Inflammatory macrophage treated with lipopolysaccharide for 1 hour (primary cell): ENCODE data around the gene LRP6.
"Not testable (repeated sequence)": the region's sequence is repeated elsewhere in the genome, so short reads cannot be mapped to it uniquely, and the experiment has no call there.

Experiments
- DNase-seq, 2 donors: peaks; one replicate each; pipeline ENCODE4 v3.0.0-alpha.2; 2020 to 2022

LRP6 gene

DNA sequence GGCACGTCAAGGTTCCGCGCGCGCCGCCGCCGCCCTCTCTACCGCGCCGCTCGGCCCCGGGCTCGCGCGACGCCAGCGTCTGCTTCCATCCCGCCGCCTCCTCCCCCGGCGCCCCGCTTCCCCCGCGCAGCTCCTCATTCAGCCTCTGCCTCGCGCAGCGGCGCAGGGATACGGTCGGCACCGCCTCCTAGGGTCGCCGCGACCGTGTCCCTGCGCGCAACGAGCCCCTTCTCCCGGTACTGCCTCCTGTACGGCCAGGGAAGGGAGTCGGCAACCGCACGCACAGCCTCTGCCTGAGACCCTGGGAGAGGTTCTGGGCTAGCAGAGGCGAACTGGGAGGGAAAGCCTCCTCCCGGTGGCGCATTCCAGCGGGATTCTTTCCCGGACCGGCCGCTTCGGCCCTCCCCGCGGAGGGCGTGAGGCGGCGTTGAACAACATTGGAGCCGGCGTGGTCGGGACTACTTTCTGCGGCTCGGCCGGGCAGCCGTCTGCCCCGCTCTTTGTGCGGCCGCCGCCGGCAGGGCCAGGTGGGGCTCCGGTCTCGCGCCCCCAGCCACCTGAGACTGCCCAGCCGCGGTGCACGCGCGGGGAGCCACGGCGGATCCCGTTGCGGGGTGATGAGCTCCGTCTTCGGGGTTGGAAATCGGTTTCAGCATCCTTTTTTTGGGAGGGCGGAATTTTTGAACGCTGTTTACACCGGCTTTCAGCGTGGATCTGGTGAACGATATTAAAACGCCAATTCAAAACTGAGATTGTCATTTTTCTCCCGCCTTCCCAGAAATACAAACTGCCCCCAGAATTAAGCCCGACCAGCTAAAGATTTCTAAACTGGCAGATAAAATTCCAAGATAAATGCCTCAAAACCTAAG, at the start of gene LRP6:
Gene LRP6, minus strand, starts transcription at position 172 of the 869 bp plus-strand sequence. CDS start 309 bp downstream, outside the sequence.
- DNase-seq: peak; percentile 51 to 68

DNA sequence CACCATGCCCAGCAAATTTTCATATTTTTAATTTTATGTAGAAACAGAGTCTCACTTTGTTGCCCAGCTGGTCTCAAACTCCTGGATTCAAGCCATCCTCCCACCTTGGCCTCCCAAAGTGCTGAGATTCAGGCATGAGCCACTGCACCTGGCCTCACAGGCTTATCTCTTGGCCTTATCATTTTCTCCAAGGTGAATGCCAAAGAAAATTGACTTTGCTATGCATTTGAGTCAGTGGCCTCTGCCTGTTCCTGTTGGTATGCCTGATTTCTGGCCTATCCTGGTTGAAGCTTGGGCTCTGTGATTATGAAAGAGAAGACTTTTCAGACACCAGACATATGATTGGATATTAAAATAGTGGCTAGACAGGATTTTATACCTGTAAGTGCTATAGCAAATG, 49.0 kb upstream of the LRP6 start:
- no peak for DNase-seq

DNA sequence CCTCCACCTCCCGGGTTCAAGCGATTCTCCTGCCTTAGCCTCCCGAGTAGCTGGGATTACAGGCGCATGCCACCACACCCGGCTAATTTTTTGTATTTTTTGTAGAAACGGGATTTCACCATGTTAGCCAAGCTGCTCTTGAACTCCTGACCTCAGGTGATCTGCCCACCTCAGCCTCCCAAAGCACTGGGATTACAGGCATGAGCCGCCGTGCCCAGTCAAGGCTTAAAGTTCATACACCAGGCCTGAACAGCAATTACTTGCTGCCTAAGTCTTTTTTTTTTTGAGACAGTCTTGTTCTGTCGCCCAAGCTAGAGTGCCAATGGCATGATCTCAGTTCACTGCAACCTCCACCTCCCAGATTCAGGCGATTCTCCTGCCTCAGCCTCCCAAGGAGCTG, 43.9 kb upstream of the LRP6 start:
- DNase-seq: not testable (repeated sequence)

DNA sequence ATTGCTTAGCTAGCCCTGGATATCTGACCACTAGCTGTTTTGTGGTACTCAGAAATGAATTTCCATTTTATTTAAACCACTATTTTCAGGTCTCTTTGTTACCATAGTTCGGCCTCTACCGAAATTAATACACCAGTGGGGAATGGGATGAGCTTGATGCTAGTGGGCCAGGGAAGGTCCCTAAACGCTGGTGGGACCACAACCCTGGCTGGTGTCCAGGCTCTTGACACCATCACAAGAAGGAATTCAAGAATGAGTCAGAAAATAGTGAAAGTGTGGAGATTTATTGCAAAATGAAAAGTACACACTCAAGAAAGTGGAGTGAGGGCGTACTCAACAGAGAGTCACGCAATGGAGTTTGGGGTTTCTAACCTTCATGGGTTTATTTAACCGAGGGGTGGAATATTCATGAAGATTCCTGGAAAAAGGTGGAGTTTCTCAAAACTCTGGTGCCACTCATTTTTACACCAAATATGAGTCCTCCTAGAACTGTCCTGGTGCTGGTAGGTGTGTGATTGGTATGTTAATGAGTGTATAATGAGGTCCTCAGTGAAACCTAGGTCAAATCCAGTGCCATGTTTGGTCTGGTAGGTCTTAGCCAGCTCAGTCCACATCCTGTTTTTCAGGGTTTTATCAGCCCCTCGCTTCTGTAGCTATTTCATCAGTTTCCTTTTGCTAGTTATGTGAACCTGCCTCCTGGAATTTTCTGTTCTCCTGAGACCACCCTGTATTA, 38.9 kb upstream of the LRP6 start:
- no peak for DNase-seq

DNA sequence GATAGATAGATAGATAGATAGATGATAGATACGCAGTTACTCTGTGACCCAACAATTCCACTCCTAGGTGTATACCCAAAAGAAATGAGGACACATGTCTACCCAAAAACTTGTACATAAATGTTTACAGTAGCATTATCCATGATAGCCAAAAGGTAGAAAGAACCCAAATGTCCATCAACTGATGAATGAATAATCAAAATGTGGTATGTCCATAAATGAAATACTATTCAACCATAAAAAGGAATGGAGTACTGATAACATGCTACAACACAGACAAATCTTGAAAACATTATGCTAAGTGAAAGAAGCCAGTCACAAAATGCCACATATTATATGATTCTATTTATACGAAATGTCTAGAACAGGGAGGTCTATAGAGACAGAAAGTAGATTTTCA, 36.1 kb upstream of the LRP6 start:
- DNase-seq: no peak

DNA sequence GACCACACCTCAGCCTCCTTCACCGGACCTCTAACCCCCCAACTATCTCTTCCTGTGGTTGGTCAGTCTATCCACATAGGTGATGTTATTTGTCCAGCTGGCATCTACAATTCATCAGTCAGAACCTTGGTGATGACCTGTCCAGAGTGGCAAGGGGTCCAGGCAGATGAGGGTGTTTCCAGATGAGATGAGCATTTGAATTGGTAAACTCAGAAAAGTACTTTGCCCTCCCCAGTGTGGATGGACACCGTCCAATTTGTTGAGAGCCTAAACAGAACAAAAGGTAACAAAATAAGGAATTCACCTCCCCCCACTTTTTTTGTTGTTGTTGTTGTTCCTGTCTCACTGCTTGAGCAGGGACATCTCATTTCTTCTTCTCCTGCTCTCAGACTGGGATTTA, 34.3 kb upstream of the LRP6 start:
- DNase-seq: no peak

DNA sequence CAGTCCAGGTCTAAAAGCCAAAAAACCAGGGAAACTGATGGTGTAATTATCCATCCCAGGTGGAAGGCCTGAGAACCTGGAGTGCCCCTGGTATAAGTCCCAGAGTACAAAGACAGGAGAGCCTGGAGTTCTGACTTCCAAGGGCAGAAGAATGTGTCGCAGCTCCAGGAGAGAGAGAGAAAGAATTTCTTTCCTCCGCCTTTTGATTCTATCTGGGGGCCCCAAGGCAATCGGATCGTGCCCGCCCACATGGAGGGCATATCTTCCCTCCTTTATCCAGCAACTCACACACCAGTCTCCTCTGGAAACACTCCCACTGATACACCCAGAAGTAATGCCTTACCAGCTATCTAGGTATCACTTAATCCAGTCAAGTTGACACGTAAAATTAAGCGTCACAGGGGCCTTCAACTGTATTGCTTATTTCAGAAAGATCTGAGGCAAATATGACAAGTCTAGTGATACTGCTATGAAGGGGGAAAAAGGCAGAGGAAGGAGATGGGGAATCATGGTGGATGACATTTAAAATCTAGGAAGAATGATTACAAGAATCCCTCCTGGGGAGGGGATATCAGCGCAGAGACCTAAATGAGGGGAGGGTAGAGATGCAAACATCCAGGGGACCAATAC, 30.5 kb upstream of the LRP6 start:
- DNase-seq: no peak

DNA sequence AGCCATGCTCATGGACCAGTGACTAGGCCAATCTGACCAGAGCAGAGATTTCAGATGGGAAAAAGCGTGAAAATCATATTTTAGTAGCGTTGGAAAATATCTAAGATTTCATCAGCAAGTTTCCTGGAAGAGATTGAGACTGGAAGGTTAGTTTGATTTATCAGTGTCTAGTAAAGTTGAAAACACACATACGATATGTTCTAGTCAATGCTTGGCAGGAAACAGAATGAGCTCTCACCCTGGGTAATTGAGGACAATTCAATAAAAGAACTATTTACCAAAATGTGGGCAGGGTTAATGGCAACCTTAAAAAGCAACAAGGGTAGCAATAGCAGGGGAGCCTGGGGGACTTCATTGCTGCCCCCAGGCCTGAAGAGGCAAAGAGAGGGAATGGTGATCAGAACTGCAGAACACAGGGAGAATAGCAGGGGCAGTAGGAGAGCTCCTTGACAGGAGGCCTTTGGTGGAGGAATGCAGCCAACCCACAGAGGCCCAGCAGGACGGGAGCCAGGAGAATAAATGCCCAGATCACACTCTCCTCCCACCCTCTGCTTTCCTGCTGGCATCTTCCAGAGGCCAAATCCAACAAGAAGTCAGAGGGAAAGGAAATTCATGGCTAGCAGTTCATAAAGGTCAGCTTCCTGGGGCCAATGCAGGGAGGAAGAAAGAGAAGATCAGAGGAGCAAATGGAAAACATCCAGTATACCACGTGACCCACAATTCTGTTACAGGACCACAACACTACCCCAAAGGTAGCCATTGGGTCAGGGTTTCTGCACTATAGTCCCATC, 27.6 kb upstream of the LRP6 start:
- DNase-seq: no peak

DNA sequence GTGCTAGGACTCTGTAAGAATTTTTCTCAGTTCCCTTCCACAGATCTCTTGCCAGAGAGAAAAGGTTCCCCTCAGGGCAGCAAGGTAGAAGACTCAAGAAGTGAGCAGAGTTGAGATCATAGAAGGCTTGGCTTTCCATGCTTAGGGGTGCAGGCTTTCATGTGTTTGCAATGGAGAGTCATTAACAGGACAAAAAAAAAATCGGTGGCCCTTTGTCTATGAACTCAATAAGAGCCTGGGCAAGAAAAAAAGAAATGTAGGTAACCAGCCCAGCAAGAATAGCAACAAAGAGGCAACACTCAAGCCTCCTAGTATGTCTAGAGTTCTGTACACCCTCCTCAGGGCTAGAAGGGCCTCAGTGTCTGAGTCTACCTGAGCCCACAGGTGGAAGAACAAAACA, 23.4 kb upstream of the LRP6 start:
- DNase-seq: no peak

DNA sequence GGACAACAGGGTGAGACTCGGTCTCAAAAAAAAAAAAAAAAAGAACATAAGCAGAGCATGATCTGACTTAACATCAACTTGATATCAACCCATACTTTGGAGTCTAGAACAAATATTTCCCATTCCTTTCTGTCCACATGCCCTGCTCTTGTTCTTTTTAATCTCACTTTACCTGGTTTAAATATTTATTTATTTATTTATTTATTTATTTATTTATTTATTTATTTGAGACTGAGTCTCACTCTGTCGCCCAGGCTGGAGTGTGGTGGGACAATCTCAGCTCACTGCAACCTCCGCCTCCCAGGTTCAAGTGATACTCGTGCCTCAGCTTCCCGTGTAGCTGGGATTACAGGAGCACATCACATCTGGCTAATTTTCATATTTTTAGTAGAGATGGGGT, 19.6 kb upstream of the LRP6 start:
- DNase-seq: no peak

DNA sequence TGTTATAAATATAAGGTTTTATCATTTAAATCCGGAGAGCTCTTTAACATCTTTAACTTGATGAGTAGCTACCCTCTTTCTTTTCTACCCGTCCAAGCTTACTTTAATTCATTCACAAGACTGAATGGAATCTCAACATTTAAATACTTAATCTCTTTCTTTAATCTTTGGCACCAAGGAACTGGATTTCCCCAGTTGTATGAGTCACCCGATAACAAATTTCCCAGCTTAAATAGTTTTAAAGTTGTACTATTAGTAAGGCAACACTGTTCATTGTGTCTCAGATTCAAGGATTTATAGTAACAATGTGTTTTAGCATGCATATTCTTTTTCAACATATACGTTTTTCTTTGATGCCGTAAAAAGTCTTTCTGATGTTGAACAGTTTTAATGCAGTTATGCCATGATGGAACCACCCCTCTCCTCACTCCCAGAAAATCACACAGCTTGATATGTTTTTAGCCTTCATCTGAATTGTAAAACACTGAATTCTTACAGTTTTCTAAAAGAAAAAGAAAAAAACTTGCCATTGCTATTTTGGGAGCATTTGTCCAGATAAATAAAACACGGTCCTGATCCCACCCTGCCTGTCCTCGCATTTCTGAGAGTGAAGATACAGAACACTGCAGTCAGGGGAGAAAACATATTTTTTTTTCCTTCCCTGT, 16.0 kb upstream of the LRP6 start:
- DNase-seq: no peak

DNA sequence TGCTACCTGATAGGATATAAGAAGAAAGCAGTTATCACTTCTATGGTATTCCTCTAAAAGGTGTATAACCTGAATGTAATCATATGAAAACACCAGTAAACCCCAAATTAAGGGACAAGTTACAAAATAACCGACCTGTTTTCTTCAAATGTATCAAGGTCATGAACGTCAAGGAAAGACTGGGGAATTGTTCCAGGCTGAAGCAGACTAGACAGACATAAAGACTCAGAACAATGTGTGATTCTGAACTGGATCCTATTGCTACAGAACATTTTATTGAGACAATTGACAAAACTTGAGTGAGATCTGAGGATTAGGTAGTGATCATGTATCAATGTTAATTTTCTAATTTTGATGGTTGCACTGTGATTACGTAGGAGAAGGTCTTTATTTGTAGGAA, 15.4 kb upstream of the LRP6 start:
- DNase-seq: no peak

DNA sequence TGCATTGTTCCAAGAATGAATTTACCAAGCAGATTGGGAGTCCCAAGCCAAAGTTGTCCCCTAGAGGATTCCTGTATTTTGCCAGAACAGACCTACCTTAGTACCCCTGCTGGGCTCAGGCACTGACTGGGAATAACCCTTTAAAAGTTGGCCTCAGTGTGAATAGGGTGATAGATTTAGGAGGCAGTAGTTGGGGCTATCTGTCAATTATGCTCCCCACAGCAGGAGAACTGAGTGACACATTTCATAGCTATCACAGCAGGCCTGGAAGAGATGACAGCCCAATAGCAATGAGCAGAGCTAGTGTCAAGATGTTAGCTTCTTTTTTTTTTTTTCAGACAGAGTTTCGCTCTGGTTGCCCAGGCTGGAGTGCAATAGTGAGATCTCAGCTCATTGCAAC, 14.3 kb upstream of the LRP6 start:
- no peak for DNase-seq

DNA sequence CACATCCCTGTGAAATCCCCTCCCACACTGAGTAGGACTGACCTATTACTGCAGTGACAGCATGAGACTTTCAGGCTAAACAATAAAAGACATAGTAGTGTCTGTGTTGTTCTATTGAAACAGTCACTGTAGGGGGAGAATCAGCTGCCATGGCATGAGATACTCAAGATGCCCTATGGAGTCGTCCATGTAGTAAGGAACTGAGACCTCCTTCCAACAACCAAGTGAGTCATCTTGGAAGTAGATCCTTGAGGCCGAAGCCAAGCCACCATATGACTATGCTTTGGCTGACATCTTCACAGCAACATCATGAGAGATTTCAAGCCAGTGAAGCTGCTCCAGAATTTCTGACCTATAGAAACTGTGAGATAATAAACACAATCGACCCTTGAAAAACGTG, 12.1 kb upstream of the LRP6 start:
- no peak for DNase-seq

DNA sequence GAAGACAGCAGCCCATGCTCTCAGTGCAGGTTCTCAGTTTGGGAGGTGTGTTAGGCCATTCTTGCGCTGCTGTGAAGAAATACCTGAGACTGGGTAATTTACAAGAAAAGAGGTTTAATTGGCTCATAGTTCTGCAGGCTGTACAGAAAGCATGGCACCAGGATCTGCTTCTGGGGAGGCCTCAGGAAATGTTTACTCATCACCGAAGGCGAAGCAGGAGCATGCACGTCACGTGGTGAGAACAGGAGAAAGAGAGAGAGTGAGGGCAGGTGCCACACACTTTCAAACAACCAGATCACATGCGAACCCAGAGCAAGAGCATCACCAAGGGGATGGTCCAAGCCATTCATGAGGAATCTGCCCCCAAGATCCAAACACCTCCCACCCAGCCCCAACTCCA, 9.0 kb upstream of the LRP6 start:
- no peak for DNase-seq

DNA sequence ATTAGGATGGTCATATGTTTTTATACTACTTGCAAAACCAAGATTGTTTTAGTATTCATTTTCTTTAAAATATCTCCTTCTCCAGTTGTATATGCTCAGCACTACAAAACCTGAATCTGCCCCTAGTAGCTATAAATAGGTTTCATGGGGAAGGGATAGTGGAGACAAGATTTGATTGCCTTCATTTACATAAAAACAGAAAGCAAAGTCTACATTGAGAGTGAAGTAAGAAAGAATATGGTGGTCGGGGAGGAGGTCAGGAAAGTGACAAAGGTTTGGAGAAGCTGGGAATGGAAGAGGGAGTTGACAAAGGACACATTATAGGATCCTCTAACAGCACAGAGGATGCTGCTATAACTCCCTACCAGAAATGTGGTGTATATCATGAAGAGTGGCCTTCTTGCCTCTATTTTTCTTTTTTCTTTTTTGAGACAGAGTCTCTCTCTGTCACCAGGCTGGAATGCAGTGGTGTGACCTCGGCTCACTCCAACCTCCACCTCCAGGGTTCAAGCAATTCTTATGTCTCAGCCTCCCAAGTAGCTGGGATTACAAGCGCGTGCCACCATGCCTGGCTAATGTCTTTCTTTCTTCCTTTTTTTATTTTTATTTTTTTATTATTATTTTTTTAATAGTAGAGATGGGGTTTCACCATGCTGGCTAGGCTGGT, 6.6 kb upstream of the LRP6 start:
- DNase-seq: no peak

DNA sequence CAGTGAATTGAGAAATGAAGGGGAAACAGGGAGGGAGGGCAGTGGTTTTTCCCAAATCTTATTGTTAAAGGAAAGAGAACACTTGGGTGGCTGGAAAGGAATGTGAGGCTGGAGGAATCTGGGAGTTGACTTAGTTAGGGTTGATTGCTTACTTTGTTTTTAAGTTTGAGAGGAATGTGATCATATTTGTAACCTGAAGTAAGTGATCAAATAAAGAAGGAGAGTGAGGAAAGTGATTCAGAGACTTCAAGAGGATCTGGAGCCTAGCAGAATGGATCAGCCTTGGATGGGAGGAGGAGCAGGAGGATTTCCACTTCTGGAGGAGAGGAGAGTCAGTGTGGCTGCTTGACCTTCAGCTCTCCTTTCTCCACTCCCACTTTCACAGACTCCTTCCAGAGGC, 6.0 kb upstream of the LRP6 start:
- no peak for DNase-seq

DNA sequence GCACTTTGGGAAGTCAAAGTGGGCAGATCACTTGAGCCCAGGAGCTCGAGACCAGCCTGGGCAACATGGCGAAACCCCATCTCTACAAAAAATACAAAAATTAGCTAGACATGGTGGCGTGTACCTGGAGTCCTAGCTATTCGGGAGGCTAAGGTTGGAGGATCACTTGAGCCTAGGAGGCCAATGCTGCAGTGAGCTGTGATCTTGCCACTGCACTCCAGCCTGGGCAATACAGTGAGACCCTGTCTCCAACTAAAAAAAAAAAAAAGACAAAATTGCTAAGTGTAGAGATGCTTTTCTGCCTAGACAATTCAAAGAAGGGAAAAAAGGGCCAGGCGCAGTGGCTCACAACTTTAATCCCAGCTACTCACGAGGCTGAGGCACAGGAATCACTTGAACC, 3.4 kb upstream of the LRP6 start:
- no peak for DNase-seq

DNA sequence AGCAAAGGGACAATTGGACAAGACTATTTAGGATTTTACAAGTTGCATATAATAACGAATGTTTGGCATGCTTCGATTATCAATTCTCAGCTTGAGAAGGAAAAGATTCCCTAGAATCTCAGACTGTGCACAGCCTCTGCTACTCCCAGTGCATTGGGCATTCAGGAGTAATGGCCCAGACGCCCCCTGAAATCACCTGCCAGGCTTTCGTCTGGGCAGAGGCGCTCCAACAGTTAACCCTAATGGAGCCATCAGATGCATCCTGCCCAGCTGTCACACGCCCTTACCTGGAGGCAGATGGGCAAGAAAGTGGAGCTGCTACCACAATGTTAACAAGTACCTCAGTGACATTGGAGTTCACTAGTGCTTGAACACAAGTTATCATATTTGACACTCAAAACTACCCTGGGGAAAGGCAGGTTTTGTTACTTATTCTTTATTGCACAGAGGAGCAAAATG, 927 bp upstream of the LRP6 start:
- DNase-seq: no peak

DNA sequence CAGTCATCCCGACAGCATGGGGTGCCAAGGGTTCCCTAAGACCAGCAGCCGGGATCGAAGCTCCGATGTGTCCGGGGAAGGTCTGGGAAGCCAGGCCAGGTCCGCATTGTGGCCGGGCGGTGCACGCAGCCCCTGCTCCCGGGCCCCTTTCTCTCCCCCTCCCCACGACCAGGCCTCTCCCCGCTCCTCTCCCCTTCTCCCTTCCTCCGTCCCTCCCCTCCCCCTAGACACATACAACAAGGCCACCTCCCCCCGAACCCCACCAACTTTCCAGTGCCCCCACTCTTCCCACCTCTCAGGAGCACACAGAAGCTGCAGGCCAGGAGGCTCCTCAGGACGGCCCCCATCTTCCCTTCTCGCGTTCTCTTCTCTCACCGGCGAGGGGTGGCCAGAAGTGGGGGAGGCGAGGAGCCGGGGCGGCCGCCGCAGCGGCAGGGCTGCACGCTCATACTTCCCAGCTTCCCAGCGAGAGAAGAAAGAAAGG, 413 bp downstream of the LRP6 start:
- DNase-seq: no peak

DNA sequence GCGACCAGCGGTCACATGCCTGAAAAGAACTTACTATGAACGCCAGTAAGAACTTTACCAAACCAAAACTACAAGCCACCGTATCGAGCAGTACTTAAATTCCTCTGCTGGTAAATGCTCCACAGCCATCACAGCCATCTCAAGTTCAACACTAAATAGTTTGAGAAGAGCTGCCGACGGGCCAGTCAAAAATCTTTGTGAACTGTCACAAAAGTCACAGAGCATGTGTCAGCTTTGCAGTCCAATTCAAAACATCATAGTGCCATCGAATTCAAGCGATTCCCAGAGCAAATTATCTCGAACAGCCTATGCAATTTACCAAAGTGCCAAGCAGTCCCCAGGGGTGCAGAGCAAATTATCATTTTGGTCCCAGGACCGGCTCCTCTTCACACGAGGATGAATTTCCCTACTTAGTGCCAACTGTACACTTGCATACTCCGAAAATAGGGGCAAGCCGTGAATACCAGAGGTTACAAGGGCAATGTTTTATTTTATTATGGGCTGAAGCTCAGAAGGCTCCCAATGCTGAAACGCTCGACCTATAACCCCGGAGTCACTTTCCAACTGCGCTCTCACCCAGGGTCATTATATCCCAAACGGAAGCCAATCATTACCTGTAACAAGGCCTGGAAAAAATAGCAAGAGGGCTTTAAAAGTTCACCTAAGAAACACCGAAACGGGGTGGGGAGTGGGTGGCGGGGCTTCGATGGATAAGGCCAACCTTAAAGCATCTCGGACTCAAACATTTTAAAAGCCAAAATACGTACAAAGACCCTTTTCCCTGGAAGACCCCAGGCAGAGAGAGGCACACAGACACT, 1.1 kb downstream of the LRP6 start:
- DNase-seq: peak in 1 of 2 donors; percentile 12
